Sigmoid colon (tissue), 7 donors: ENCODE data around the gene HAPLN3. TPM values are rescaled to one million over a fixed set of nuclear protein-coding genes. Genes with fewer than 3 reads are reported as not detected.

ENCODE experiments used
- DNase-seq: peaks from one replicate; pipeline ENCODE4 v3.0.0-alpha.2; 2019
- H3K27ac ChIP-seq, 4 donors: fragments of 200-600 bp; sonication (generic); one replicate each; pipeline ENCODE4 v1.5.1; 2016 to 2019; ENCODE audit warnings: mild to moderate bottlenecking in 1 of 4
- H3K27me3 ChIP-seq, 3 donors: fragments of 200-600 bp; sonication (generic); one replicate each; pipeline ENCODE4 v1.5.1; 2019; ENCODE audit warnings: mild to moderate bottlenecking in 1 of 3
- H3K36me3 ChIP-seq, 4 donors: fragments of 200-600 bp; sonication (generic); one replicate each; pipeline ENCODE4 v1.5.1; 2016 to 2019
- H3K4me1 ChIP-seq, 4 donors: fragments of 200-600 bp; sonication (generic); one replicate each; pipeline ENCODE4 v1.5.1; 2017 to 2019
- H3K4me3 ChIP-seq, 4 donors: fragments of 200-600 bp; sonication (generic); one replicate each; pipeline ENCODE4 v1.5.1; 2017 to 2019; ENCODE audit warnings: mild to moderate bottlenecking in 2 of 4, moderate library complexity in 1 of 4
- H3K9me3 ChIP-seq, 4 donors: fragments of 200-600 bp in 3 of 4; sonication (generic) in 3 of 4; one replicate each; pipeline versions ENCODE4 v1.5.1 to v1.6.1; 2013 to 2019
- CTCF ChIP-seq, 4 experiments: fragments of 450-650 bp in 3 of 4; fragments of 200-600 bp in 1 of 4; IDR thresholded peaks; one replicate each; pipeline ENCODE4 v1.5.1; 2016 to 2019; ENCODE audit warnings: antibody characterized with exemption in 4 of 4, mild to moderate bottlenecking in 3 of 4, moderate library complexity in 2 of 4
- EP300 ChIP-seq, 4 donors: sonication (generic); formaldehyde crosslinking; IDR thresholded peaks; one replicate each; pipeline ENCODE4 v1.6.1; 2017; ENCODE audit warnings: antibody characterized with exemption in 4 of 4
- POLR2A ChIP-seq, 2 donors: fragments of 450-650 bp; IDR thresholded peaks; one replicate each; pipeline ENCODE4 v1.6.1; 2016; ENCODE audit warnings: antibody characterized with exemption in 2 of 2, mild to moderate bottlenecking in 2 of 2, moderate library complexity in 2 of 2
- POLR2AphosphoS5 ChIP-seq, 4 donors: sonication (generic); formaldehyde crosslinking; IDR thresholded peaks; one replicate each; pipeline ENCODE4 v1.6.1; 2017; ENCODE audit warnings: antibody characterized with exemption in 4 of 4
- WGBS, 2 donors: extraction: QIAGEN DNeasy Blood & Tissue Kit; methylation state at CpG; one replicate each; pipeline ENCODE4 v1.1.7; 2013; 5-methylcytosine and 5-hydroxymethylcytosine counted together
- intact Hi-C: fragments of 100-400 bp; cut with DNase I; formaldehyde crosslinking; loops from one replicate; pipeline ENCODE4 v1.15.1; 2023
- polyA plus RNA-seq, 3 donors: library from polyadenylated mRNA; stranded (reverse); fragments of 200-250 nt; gene quantifications; one replicate each; pipeline ENCODE4 v1.2.3, GENCODE V29; 2013
- total RNA-seq, 4 donors: library from RNA; depleted of rRNA; stranded (reverse); fragments of >200 nt; gene quantifications; one replicate each; pipeline ENCODE4 v1.1.0, GENCODE V29; 2016
- donor health status: healthy with polysubstance abuse.
- donor health status: Bipolar disorder and iron deficiency.
- donor health status: healthy.

Gene HAPLN3
- total and polyA plus RNA-seq, 7 donors, result 0.60 to 20.9 (median 4.2) TPM; not detected in 1

GRCh38 chr15:88900309-88900981 lies 5.1 kb upstream of the HAPLN3 start:
- DNase-seq, result no peak
- no peaks in the 10 kb centered on the region for H3K9me3 ChIP-seq
- 78 to 87% methylated on average over 12 of the region's 12 CpGs for WGBS, 2 donors
- intact Hi-C loops, result no loop called here
- peaks cover under 1 to 5% (median 2%) of the 10 kb centered on the region in 3 donors for H3K27me3 ChIP-seq
- H3K36me3 ChIP-seq, result peaks cover 0 to 22% (median 0%) of the 10 kb centered on the region in 4 donors
- peaks cover 0 to 30% (median 25%) of the 10 kb centered on the region in 4 donors for H3K4me1 ChIP-seq
- no peak overlapping the region for H3K4me3 ChIP-seq
- H3K27ac ChIP-seq, result no peak overlapping the region
- TF ChIP-seq CTCF (IDR thresholded peaks at IDR 0.05), result no peak
- TF ChIP-seq POLR2A (IDR thresholded peaks at IDR 0.05), result no peak
- no peak for TF ChIP-seq EP300 (IDR thresholded peaks at IDR 0.05)
- no peak for TF ChIP-seq POLR2AphosphoS5 (IDR thresholded peaks at IDR 0.05)

- H3K27me3 ChIP-seq, result peaks cover 11 to 16% (median 14%) of the 10 kb centered on the region in 3 donors
Observed at GRCh38 chr15:88899251-88899650, 3.9 kb upstream of the HAPLN3 start.

GRCh38 chr15:88898736-88899135 lies 3.4 kb upstream of the HAPLN3 start:
- peaks cover 0 to 36% (median 32%) of the 10 kb centered on the region in 4 donors for H3K4me1 ChIP-seq
- WGBS, 2 donors, result 86 to 92% methylated on average over 15 of the region's 15 CpGs

More at GRCh38 chr15:88899251-88899650, 3.9 kb upstream of the HAPLN3 start:
- intact Hi-C loops, result loop anchor here (5.0 kb wide), 4 partner anchors 242 to 422 kb away; partner anchors contain the start of genes AEN and FANCI
- TF ChIP-seq EP300 (IDR thresholded peaks at IDR 0.05) (no peak), CTCF (IDR thresholded peaks at IDR 0.05) (no peak), POLR2AphosphoS5 (IDR thresholded peaks at IDR 0.05) (no peak), POLR2A (IDR thresholded peaks at IDR 0.05) (no peak)
- no peak for DNase-seq
- Histone ChIP-seq H3K36me3 (peaks cover 0 to 22% (median 0%) of the 10 kb centered on the region in 4 donors), H3K4me3 (no peak overlapping the region), H3K27ac (peak overlapping the region in 1 of 4 donors; percentile 32), H3K9me3 (no peaks in the 10 kb centered on the region), H3K4me1 (peaks cover 0 to 31% (median 30%) of the 10 kb centered on the region in 4 donors)
- 79 to 90% methylated on average over 9 of the region's 9 CpGs for WGBS, 2 donors

GRCh38 chr15:88897456-88898194 lies 2.3 kb upstream of the HAPLN3 start:
- DNase-seq, result peak; percentile 94
- TF ChIP-seq EP300 (IDR thresholded peaks at IDR 0.05) (no peak), POLR2A (IDR thresholded peaks at IDR 0.05) (no peak), POLR2AphosphoS5 (IDR thresholded peaks at IDR 0.05) (peak in 1 of 4 donors; percentile 21), CTCF (IDR thresholded peaks at IDR 0.05) (peak; percentile 35 to 70 (median 55))
- Histone ChIP-seq H3K4me1 (peaks cover 0 to 36% (median 32%) of the 10 kb centered on the region in 4 donors), H3K27ac (peak overlapping the region; percentile 43 to 77 (median 62)), H3K4me3 (no peak overlapping the region), H3K27me3 (peaks cover 11 to 33% (median 29%) of the 10 kb centered on the region in 3 donors), H3K36me3 (peaks cover 0 to 14% (median 0%) of the 10 kb centered on the region in 4 donors), H3K9me3 (no peaks in the 10 kb centered on the region)
- intact Hi-C loops, result loop anchor here (5.0 kb wide), 4 partner anchors 240 to 420 kb away; partner anchors contain the start of genes AEN and FANCI
- 47 to 49% methylated on average over 12 of the region's 12 CpGs for WGBS, 2 donors

More at GRCh38 chr15:88898736-88899135, 3.4 kb upstream of the HAPLN3 start:
- no peak overlapping the region for H3K4me3 ChIP-seq
- DNase-seq, result no peak
- H3K36me3 ChIP-seq, result peaks cover 0 to 20% (median 0%) of the 10 kb centered on the region in 4 donors
- no peak overlapping the region for H3K27ac ChIP-seq
- no peaks in the 10 kb centered on the region for H3K9me3 ChIP-seq
- TF ChIP-seq POLR2AphosphoS5 (IDR thresholded peaks at IDR 0.05) (no peak), CTCF (IDR thresholded peaks at IDR 0.05) (no peak), EP300 (IDR thresholded peaks at IDR 0.05) (no peak), POLR2A (IDR thresholded peaks at IDR 0.05) (no peak)
- intact Hi-C loops, result loop anchor here (5.0 kb wide), 4 partner anchors 241 to 421 kb away; partner anchors contain the start of genes AEN and FANCI
- peaks cover 11 to 22% (median 19%) of the 10 kb centered on the region in 3 donors for H3K27me3 ChIP-seq
